Left hindlimb (tissue), 1 donor: Measurements from ENCODE around the gene MX1.

Experiments used
- DNase-seq: peaks from one replicate; pipeline ENCODE4 v3.0.0-alpha.2; 2018

The MX1 gene

GRCh38 chr21:41435706-41436105, 9.7 kb downstream of the MX1 start:
- no peak for DNase-seq

- DNase-seq = no peak
Observed at GRCh38 chr21:41437729-41438128, 11.7 kb downstream of the MX1 start.

GRCh38 chr21:41438425-41439113, 12.5 kb downstream of the MX1 start:
- DNase-seq = no peak

- no peak for DNase-seq
Observed at GRCh38 chr21:41439248-41439647, 13.2 kb downstream of the MX1 start.

- no peak for DNase-seq
Observed at GRCh38 chr21:41441546-41441945, 15.5 kb downstream of the MX1 start.

GRCh38 chr21:41442481-41443186, 16.6 kb downstream of the MX1 start:
- no peak for DNase-seq

GRCh38 chr21:41443562-41443961, 17.5 kb downstream of the MX1 start:
- DNase-seq = no peak

GRCh38 chr21:41444703-41445464, 18.8 kb downstream of the MX1 start:
- DNase-seq = no peak

- DNase-seq = no peak
Observed at GRCh38 chr21:41445465-41445862, 19.4 kb downstream of the MX1 start.

- DNase-seq = no peak
Observed at GRCh38 chr21:41446586-41446985, 20.5 kb downstream of the MX1 start.

- DNase-seq = no peak
Observed at GRCh38 chr21:41447356-41447755, 21.3 kb downstream of the MX1 start.

GRCh38 chr21:41449613-41450012, 23.6 kb downstream of the MX1 start:
- no peak for DNase-seq

GRCh38 chr21:41451753-41452676, 26.0 kb downstream of the MX1 start:
- DNase-seq = no peak

GRCh38 chr21:41453198-41453597, 27.2 kb downstream of the MX1 start:
- DNase-seq = no peak

- no peak for DNase-seq
Observed at GRCh38 chr21:41453761-41454160, 27.7 kb downstream of the MX1 start.

GRCh38 chr21:41458121-41458520, 32.1 kb downstream of the MX1 start:
- DNase-seq = no peak

GRCh38 chr21:41458559-41458958, 32.5 kb downstream of the MX1 start:
- no peak for DNase-seq

GRCh38 chr21:41459884-41460534, 34.0 kb downstream of the MX1 start:
- no peak for DNase-seq

GRCh38 chr21:41460578-41461527, 34.8 kb downstream of the MX1 start:
- DNase-seq = peak; percentile 77

- no peak for DNase-seq
Observed at GRCh38 chr21:41465176-41465781, 39.2 kb downstream of the MX1 start.
